NCI-H1417 (cell line): ENCODE data around the gene GRID2.

Experiments used
- DNase-seq, 3 experiments: peaks; one replicate each; lab custom pipeline; 2025; lab: John Stamatoyannopoulos, UW

The GRID2 gene

GRCh38 chr4:93407493-93408275 lies 1103.9 kb downstream of the GRID2 start:
- DNase-seq = no peak

- no peak for DNase-seq
Observed at GRCh38 chr4:93409035-93409434, 1105.3 kb downstream of the GRID2 start.

- peak in 1 of 3 experiments; percentile 30 for DNase-seq
Observed at GRCh38 chr4:93414041-93414550, 1110.3 kb downstream of the GRID2 start.

- peak in 1 of 3 experiments; percentile 55 for DNase-seq
Observed at GRCh38 chr4:93416344-93417128, 1112.8 kb downstream of the GRID2 start.

- DNase-seq = no peak
Observed at GRCh38 chr4:93431371-93431770, 1127.6 kb downstream of the GRID2 start.

GRCh38 chr4:93433840-93434239 lies 1130.1 kb downstream of the GRID2 start:
- no peak for DNase-seq

GRCh38 chr4:93436000-93436626 lies 1132.3 kb downstream of the GRID2 start:
- no peak for DNase-seq

- peak in 1 of 3 experiments; percentile 29 for DNase-seq
Observed at GRCh38 chr4:93437991-93438390, 1134.2 kb downstream of the GRID2 start.

- no peak for DNase-seq
Observed at GRCh38 chr4:93444860-93445259, 1141.1 kb downstream of the GRID2 start.

GRCh38 chr4:93446038-93446437 lies 1142.3 kb downstream of the GRID2 start:
- DNase-seq = no peak

GRCh38 chr4:93448691-93449293 lies 1145.0 kb downstream of the GRID2 start:
- no peak for DNase-seq

- no peak for DNase-seq
Observed at GRCh38 chr4:93451954-93452353, 1148.2 kb downstream of the GRID2 start.

GRCh38 chr4:93461541-93461940 lies 1157.8 kb downstream of the GRID2 start:
- no peak for DNase-seq

GRCh38 chr4:93466446-93466845 lies 1162.7 kb downstream of the GRID2 start:
- peak in 1 of 3 experiments; percentile 12 for DNase-seq

- DNase-seq = peak; percentile 8 to 90 (median 42)
Observed at GRCh38 chr4:93467484-93468155, 1163.9 kb downstream of the GRID2 start.

- DNase-seq = peak in 1 of 3 experiments; percentile 31
Observed at GRCh38 chr4:93469560-93469959, 1165.8 kb downstream of the GRID2 start.

- DNase-seq = peak in 1 of 3 experiments; percentile 31
Observed at GRCh38 chr4:93475730-93476129, 1172.0 kb downstream of the GRID2 start.

GRCh38 chr4:93478805-93479204 lies 1175.0 kb downstream of the GRID2 start:
- DNase-seq = no peak

- no peak for DNase-seq
Observed at GRCh38 chr4:93480452-93480851, 1176.7 kb downstream of the GRID2 start.

- no peak for DNase-seq
Observed at GRCh38 chr4:93495346-93495745, 1191.6 kb downstream of the GRID2 start.

GRCh38 chr4:93501244-93501643 lies 1197.5 kb downstream of the GRID2 start:
- DNase-seq = no peak
